GM21619 (cell line): ENCODE results near the gene FUBP3.

Experiments used
- ATAC-seq: cut with Tn5 transposase; IDR thresholded peaks from one replicate; pipeline ENCODE4 v1.9.1; 2021; ENCODE audit not compliant: unreplicated experiment

Gene FUBP3

GRCh38 chr9:130633336-130634190 lies 54.2 kb downstream of the FUBP3 start:
- no peak for ATAC-seq

- no peak for ATAC-seq
Measured at GRCh38 chr9:130634191-130634768, 54.9 kb downstream of the FUBP3 start.

- no peak for ATAC-seq
Measured at GRCh38 chr9:130634801-130635200, 55.4 kb downstream of the FUBP3 start.

- no peak for ATAC-seq
Measured at GRCh38 chr9:130635306-130635705, 55.9 kb downstream of the FUBP3 start.

GRCh38 chr9:130635721-130636647 lies 56.6 kb downstream of the FUBP3 start:
- ATAC-seq = no peak

GRCh38 chr9:130636648-130637020 lies 57.3 kb downstream of the FUBP3 start:
- ATAC-seq = no peak

- ATAC-seq = no peak
Measured at GRCh38 chr9:130638284-130639123, 59.1 kb downstream of the FUBP3 start.

- no peak for ATAC-seq
Measured at GRCh38 chr9:130639124-130639765, 59.9 kb downstream of the FUBP3 start.

- ATAC-seq = no peak
Measured at GRCh38 chr9:130639866-130640555, 60.6 kb downstream of the FUBP3 start.

- no peak for ATAC-seq
Measured at GRCh38 chr9:130640681-130641080, 61.3 kb downstream of the FUBP3 start.

GRCh38 chr9:130642926-130643325 lies 63.5 kb downstream of the FUBP3 start:
- ATAC-seq = no peak

GRCh38 chr9:130651221-130651620 lies 71.8 kb downstream of the FUBP3 start:
- no peak for ATAC-seq

- no peak for ATAC-seq
Measured at GRCh38 chr9:130651752-130652151, 72.4 kb downstream of the FUBP3 start.

GRCh38 chr9:130654879-130655278 lies 75.5 kb downstream of the FUBP3 start:
- ATAC-seq = no peak

GRCh38 chr9:130658893-130659698 lies 79.7 kb downstream of the FUBP3 start:
- no peak for ATAC-seq

- no peak for ATAC-seq
Measured at GRCh38 chr9:130659699-130660248, 80.4 kb downstream of the FUBP3 start.

GRCh38 chr9:130660326-130660682 lies 80.9 kb downstream of the FUBP3 start:
- no peak for ATAC-seq

GRCh38 chr9:130660683-130661450 lies 81.5 kb downstream of the FUBP3 start:
- no peak for ATAC-seq
